Measurements from ENCODE around the gene CCR2.
"Not testable (repeated sequence)": the region's sequence is repeated elsewhere in the genome, so short reads cannot be mapped to it uniquely, and the experiment has no call there.

The CCR2 gene

DNA sequence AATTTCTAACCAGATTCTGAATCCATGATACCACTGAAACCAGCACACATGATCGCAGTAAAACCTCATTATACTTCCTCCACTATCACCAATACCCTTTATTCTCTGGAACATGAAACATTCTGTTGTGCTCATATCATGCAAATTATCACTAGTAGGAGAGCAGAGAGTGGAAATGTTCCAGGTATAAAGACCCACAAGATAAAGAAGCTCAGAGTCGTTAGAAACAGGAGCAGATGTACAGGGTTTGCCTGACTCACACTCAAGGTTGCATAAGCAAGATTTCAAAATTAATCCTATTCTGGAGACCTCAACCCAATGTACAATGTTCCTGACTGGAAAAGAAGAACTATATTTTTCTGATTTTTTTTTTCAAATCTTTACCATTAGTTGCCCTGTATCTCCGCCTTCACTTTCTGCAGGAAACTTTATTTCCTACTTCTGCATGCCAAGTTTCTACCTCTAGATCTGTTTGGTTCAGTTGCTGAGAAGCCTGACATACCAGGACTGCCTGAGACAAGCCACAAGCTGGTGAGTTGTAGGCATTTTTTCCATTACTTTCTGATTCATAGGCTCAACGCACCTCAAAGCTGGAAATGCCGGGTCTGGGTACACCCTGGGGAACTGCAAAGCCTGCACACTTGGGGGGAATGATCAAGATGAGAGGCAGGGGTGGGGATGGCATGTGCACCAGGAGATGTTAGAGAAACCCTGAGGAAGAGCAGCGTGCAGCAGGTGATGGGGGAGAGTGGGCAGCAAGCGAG lies at the start of gene CCR2:
CCR2 (plus strand) TSS at position 465 of the 764 bp plus-strand sequence. CDS start 3,417 bp downstream, outside the sequence.
- DNase-seq: no peak

- DNase-seq: no peak
Observed at GRCh38 chr3:46304739-46305138, 49.2 kb upstream of the CCR2 start.

GRCh38 chr3:46312991-46313390 lies 40.9 kb upstream of the CCR2 start:
- DNase-seq: no peak

GRCh38 chr3:46314517-46314916 lies 39.4 kb upstream of the CCR2 start:
- no peak for DNase-seq

GRCh38 chr3:46316206-46316605 lies 37.7 kb upstream of the CCR2 start:
- DNase-seq: no peak

GRCh38 chr3:46318207-46318927 lies 35.5 kb upstream of the CCR2 start:
- DNase-seq: no peak

GRCh38 chr3:46321461-46322104 lies 32.3 kb upstream of the CCR2 start:
- DNase-seq: no peak

DNA sequence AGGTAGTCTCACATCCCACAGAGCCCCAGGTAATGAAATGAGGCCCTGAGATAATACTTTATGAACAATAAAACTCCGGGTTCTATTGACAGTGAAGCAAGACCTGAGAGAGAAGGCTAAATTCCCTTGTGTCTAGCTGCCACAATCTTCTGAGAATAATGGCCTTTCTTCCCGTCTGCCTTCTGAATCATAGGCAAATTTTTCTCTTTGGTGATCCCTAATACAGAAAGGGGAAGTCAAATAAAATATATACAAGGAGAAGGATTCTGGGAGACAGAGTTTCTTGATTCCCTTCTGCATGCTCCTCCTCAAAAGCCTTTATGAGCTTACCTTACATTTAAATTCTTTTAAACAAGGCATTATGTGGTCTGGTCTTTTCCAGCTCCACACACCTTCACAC lies 29.9 kb upstream of the CCR2 start:
- DNase-seq: no peak

DNA sequence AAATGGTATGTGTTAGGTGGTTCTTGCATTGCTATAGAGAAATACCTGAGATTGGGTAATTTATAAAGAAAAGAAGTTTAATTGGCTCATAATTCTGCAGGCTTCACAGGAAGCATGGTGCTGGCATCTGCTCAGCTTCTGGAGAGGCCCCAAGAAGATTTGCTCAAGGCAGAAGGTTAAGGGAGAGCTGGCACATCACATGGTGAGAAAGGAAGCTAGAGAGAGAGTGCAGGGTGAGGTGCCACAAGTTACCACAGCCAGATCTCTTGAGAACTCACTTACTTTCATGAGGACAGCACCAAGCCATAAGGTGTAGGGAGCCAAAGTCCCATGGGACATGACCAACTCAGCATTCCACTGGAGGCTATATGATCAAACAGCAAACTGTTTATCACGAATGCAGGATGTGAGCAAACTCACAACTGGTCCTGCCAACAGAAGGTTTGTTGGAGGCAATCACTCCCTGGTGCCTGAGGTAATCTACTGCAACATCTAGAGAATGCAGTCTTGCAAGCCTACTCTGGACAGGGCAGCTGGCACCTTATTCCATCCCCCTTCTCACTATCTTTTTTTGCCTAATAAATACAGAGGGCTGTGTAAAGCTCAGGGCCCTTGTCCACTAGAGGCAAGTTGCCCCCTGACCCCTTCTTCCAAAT lies 28.1 kb upstream of the CCR2 start:
- no peak for DNase-seq

- not testable (repeated sequence) for DNase-seq
Observed at GRCh38 chr3:46330676-46331075, 23.2 kb upstream of the CCR2 start.

DNA sequence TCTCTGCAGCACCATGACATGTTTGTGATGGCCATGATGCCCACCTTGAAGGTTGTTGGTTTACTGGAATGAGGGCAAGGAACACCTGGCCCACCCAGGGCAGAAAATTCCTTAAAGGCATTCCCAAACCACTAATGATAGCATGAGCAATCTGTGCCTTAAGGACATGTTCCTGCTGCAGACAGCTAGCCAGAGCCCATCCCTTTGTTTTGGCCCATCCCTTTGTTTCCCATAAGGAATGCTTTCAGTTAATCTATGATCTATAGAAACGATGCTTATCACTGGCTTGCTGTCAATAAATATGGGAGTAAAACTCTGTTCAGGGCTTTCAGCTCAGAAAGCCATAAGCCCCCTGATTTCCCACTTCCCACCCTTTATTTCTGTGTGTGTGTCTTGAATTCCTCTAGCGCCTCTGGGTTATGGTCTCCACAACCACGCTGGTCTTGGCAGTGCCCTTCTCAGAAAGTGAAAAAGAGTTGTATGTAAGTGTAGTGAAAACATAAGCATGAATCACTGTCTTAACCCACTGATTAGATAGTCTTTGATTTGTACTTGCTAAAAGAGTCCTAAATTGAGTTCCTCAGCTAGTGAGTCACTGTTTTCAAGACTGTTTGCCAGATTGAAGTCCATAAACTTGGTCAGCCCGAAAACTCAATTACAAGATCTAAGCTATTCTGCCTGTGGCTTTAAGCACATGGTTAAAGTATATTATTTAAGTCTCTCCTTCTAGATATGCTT lies 19.0 kb upstream of the CCR2 start:
- no peak for DNase-seq

DNA sequence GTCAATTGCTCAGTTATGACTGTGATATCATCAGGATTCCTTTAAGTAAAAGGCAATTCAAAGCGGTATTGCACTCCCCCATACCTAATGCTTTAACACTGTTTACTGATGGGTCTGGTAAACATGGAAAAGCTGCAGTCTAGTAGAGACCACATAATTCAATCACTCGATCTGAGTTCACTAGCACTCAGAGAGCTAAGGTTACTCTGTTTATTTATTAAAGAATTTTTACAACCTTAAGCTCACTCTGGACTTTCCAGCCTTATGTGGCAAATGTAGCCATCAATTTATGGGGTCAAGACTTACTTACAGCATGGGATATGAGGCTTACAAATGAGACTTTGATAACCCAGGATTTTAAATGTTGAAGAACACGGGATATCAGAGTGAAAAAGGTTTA lies 18.4 kb upstream of the CCR2 start:
- no peak for DNase-seq

GRCh38 chr3:46337911-46338310 lies 16.0 kb upstream of the CCR2 start:
- no peak for DNase-seq

DNA sequence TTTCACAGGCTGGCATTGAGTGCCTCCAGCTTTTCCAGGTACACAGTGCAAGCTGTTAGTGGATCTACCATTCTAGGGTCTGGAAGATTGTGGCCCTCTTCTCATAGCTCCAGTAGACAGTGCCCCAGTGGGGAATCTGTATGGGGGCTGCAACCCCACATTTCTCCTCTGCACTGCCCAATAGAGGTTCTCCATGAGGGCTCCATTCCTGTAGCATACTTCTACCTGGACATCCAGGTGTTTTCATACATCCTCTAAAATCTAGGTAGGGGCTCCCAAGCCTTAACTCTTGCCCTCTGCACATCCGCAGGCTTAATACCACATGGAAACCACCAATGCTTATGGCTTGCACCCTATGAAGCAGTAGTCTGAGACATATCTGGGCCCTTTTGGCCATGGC lies 15.1 kb upstream of the CCR2 start:
- DNase-seq: no peak

- DNase-seq: no peak
Observed at GRCh38 chr3:46344476-46344875, 9.4 kb upstream of the CCR2 start.

- no peak for DNase-seq
Observed at GRCh38 chr3:46348823-46349482, 5.0 kb upstream of the CCR2 start.

GRCh38 chr3:46349484-46350261 lies 4.2 kb upstream of the CCR2 start:
- DNase-seq: no peak

GRCh38 chr3:46350262-46350565 lies 3.7 kb upstream of the CCR2 start:
- DNase-seq: no peak

- no peak for DNase-seq
Observed at GRCh38 chr3:46351646-46352045, 2.3 kb upstream of the CCR2 start.

DNA sequence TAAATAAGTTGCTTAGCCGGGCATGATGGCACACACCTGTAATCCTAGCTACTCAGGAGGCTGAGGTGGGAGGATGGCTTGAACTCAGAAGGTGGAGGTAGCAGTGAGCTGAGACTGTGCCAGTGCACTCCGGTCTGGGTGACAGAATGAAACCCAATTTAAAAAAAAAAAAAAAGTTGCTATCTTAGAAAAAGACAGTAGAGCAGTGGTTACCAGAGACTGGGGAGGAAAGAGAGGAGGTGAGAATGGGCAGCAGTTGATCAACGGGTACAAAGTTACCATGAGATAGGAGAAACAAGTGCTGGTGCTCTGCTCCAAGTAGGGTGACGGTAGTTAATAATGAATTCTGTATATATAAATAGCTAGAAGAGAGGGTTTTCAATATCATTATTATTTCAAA lies 821 bp upstream of the CCR2 start:
- no peak for DNase-seq

DNA sequence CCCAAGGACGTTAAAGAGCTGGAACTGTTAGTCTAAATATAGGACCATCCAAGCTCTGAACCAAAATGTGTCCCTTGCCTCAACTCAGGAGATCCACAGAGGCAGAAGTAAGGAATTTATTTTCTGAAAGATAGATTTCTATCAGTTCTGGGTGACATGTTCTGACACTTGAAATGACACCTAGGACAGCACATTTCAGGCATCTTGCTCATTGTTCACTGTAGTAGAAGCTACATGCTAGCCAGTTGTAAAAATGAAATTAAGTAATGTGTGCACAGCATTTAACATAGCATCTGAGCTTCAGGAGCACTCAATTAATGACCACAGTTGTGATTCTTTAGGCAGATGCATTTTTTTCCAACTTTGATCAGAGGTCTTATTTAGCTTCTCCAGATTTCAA lies 567 bp downstream of the CCR2 start:
- DNase-seq: no peak

DNA sequence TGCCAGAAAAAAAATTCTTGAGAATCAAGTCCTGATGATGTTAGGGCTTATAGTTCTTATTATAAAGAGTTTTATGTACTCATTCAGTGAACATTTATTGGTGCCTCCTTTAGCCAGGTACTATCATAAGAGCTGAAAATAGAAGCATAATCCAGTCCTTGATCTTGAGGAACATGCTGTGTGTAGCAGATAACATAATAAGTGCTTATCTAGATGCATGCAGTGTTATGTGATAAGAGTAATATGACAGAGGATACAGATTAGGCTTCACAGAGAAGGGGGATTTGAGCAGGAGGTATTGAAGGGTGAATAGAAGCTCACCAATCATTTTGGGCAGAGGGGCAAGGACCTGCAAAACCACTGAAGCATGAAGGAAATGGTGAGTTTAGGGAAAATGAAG lies 1.1 kb downstream of the CCR2 start:
- no peak for DNase-seq
